ENCODE results near the gene USP46. TPM values are rescaled to one million over a fixed set of nuclear protein-coding genes. Genes with fewer than 3 reads are reported as not detected.

The USP46 gene
- total and polyA plus RNA-seq, 2 of the 8 experiments (the other 6 are each of a cell fraction or from before 2014, with no cell fraction given), result 10.6 to 62.4 TPM

DNA sequence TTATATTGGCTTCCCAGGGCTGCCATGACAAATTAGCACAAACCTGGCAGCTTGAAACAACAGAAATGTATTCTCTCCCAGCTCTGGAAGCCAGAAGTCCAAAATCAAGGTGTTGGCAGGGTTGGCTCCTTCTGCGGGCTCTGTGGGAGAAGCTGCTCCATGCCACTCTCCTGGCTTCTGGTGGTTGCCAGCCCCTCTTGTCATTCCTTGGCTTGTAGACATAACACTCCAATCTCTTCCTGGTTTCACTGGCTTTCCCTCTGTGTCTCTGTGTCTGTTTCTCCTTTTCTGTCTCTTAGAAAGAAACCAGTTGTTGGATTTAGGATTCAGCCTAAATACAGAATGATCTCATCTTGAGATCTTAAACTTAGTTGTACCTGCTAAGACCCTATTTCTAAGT is 85.5 kb downstream of the USP46 start (continued):
- TF ChIP-seq, protein P1, sequence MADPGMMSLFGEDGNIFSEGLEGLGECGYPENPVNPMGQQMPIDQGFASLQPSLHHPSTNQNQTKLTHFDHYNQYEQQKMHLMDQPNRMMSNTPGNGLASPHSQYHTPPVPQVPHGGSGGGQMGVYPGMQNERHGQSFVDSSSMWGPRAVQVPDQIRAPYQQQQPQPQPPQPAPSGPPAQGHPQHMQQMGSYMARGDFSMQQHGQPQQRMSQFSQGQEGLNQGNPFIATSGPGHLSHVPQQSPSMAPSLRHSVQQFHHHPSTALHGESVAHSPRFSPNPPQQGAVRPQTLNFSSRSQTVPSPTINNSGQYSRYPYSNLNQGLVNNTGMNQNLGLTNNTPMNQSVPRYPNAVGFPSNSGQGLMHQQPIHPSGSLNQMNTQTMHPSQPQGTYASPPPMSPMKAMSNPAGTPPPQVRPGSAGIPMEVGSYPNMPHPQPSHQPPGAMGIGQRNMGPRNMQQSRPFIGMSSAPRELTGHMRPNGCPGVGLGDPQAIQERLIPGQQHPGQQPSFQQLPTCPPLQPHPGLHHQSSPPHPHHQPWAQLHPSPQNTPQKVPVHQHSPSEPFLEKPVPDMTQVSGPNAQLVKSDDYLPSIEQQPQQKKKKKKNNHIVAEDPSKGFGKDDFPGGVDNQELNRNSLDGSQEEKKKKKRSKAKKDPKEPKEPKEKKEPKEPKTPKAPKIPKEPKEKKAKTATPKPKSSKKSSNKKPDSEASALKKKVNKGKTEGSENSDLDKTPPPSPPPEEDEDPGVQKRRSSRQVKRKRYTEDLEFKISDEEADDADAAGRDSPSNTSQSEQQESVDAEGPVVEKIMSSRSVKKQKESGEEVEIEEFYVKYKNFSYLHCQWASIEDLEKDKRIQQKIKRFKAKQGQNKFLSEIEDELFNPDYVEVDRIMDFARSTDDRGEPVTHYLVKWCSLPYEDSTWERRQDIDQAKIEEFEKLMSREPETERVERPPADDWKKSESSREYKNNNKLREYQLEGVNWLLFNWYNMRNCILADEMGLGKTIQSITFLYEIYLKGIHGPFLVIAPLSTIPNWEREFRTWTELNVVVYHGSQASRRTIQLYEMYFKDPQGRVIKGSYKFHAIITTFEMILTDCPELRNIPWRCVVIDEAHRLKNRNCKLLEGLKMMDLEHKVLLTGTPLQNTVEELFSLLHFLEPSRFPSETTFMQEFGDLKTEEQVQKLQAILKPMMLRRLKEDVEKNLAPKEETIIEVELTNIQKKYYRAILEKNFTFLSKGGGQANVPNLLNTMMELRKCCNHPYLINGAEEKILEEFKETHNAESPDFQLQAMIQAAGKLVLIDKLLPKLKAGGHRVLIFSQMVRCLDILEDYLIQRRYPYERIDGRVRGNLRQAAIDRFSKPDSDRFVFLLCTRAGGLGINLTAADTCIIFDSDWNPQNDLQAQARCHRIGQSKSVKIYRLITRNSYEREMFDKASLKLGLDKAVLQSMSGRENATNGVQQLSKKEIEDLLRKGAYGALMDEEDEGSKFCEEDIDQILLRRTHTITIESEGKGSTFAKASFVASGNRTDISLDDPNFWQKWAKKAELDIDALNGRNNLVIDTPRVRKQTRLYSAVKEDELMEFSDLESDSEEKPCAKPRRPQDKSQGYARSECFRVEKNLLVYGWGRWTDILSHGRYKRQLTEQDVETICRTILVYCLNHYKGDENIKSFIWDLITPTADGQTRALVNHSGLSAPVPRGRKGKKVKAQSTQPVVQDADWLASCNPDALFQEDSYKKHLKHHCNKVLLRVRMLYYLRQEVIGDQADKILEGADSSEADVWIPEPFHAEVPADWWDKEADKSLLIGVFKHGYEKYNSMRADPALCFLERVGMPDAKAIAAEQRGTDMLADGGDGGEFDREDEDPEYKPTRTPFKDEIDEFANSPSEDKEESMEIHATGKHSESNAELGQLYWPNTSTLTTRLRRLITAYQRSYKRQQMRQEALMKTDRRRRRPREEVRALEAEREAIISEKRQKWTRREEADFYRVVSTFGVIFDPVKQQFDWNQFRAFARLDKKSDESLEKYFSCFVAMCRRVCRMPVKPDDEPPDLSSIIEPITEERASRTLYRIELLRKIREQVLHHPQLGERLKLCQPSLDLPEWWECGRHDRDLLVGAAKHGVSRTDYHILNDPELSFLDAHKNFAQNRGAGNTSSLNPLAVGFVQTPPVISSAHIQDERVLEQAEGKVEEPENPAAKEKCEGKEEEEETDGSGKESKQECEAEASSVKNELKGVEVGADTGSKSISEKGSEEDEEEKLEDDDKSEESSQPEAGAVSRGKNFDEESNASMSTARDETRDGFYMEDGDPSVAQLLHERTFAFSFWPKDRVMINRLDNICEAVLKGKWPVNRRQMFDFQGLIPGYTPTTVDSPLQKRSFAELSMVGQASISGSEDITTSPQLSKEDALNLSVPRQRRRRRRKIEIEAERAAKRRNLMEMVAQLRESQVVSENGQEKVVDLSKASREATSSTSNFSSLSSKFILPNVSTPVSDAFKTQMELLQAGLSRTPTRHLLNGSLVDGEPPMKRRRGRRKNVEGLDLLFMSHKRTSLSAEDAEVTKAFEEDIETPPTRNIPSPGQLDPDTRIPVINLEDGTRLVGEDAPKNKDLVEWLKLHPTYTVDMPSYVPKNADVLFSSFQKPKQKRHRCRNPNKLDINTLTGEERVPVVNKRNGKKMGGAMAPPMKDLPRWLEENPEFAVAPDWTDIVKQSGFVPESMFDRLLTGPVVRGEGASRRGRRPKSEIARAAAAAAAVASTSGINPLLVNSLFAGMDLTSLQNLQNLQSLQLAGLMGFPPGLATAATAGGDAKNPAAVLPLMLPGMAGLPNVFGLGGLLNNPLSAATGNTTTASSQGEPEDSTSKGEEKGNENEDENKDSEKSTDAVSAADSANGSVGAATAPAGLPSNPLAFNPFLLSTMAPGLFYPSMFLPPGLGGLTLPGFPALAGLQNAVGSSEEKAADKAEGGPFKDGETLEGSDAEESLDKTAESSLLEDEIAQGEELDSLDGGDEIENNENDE (IDR thresholded peaks at IDR 0.05; ENCODE audit: insufficient replicate concordance, low read length), result no peak
- TF ChIP-seq GABPA (IDR thresholded peaks at IDR 0.05; ENCODE audit: borderline replicate concordance, insufficient read depth, low read length) (no peak), KDM1A (IDR thresholded peaks at IDR 0.05; ENCODE audit: borderline replicate concordance, low read length) (no peak), HDAC2 (IDR thresholded peaks at IDR 0.05; ENCODE audit: borderline replicate concordance in 1 of 2, low read depth in 2 of 2, low read length in 2 of 2) (no peak), EZH2 (IDR thresholded peaks at IDR 0.05; ENCODE audit: low read depth, low read length, severe bottlenecking) (no peak), TAF1 (IDR thresholded peaks at IDR 0.05; ENCODE audit: low read depth, low read length) (no peak), SIRT6 (IDR thresholded peaks at IDR 0.05; ENCODE audit: low read length) (no peak), JUND (IDR thresholded peaks at IDR 0.05; ENCODE audit: low read length) (no peak), TBP (IDR thresholded peaks at IDR 0.05; ENCODE audit: low read depth, low read length) (no peak)
- TF ChIP-seq, protein P2, sequence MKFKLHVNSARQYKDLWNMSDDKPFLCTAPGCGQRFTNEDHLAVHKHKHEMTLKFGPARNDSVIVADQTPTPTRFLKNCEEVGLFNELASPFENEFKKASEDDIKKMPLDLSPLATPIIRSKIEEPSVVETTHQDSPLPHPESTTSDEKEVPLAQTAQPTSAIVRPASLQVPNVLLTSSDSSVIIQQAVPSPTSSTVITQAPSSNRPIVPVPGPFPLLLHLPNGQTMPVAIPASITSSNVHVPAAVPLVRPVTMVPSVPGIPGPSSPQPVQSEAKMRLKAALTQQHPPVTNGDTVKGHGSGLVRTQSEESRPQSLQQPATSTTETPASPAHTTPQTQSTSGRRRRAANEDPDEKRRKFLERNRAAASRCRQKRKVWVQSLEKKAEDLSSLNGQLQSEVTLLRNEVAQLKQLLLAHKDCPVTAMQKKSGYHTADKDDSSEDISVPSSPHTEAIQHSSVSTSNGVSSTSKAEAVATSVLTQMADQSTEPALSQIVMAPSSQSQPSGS (IDR thresholded peaks at IDR 0.05; ENCODE audit: low read length), result no peak
